ENCODE measurements around the gene MAP3K13.

Gene MAP3K13

DNA sequence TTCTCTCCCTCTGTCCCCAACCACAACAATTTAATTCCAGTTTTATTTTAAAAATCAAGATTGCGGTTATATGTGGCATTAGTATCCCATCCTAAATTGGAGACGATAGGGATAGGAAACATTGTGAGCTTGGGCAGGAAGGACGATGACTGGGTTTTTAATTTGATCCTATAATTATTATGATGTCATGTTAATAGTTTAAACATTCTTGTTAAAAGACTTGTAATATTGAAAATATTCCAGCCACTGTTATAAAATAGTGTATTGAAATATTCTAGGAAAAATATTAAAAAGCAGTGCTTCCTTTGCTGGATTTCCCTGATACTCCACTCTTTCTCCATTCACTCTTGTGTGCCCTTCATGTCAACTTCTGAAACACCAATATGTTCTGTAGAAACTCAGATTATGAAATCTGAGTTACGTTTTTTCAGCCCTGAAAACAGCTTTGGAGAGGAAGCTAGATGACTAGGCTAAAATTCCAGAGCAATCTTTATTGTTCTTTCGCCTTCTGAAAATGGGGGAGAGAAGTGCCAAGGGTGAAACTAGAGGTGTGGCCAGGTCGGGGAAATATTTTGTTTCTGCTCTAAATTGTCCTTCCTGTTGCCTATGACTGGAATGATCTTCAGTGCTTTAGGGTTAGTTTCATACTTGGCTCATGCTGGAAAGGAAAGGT, 46.1 kb upstream of the MAP3K13 start:
- Histone ChIP-seq H3K9ac (ENCODE audit: low read length) (no peak overlapping the region), H3K79me2 (ENCODE audit: insufficient read depth, low read length) (no peaks in the 10 kb centered on the region), H3F3A (ENCODE audit: insufficient read depth, low read length) (no peaks in the 10 kb centered on the region), H3K4me1 (ENCODE audit: insufficient read depth, low read length, severe bottlenecking) (no peaks in the 10 kb centered on the region), H3K4me3 (ENCODE audit: low read depth, low read length, poor library complexity, severe bottlenecking) (no peak overlapping the region), H3K27ac (ENCODE audit: low read depth, low read length, poor library complexity, severe bottlenecking) (no peak overlapping the region), H3K4me2 (ENCODE audit: low read length) (no peak overlapping the region), H4K20me1 (ENCODE audit: insufficient read depth, low read length) (no peaks in the 10 kb centered on the region), H3K9me2 (ENCODE audit: low read depth, low read length) (no peaks in the 10 kb centered on the region), H3K27me3 (ENCODE audit: insufficient read depth, low read length) (0 out of 2 replicates have a peak, but pooled peaks cover 3% of the 10 kb centered on the region), H3K36me3 (ENCODE audit: insufficient read depth, low read length) (no peaks in the 10 kb centered on the region), H3K9me3 (ENCODE audit: low read length) (no peaks in the 10 kb centered on the region), H2AFZ (ENCODE audit: low read length) (no peak overlapping the region)
- TF ChIP-seq, protein P1, sequence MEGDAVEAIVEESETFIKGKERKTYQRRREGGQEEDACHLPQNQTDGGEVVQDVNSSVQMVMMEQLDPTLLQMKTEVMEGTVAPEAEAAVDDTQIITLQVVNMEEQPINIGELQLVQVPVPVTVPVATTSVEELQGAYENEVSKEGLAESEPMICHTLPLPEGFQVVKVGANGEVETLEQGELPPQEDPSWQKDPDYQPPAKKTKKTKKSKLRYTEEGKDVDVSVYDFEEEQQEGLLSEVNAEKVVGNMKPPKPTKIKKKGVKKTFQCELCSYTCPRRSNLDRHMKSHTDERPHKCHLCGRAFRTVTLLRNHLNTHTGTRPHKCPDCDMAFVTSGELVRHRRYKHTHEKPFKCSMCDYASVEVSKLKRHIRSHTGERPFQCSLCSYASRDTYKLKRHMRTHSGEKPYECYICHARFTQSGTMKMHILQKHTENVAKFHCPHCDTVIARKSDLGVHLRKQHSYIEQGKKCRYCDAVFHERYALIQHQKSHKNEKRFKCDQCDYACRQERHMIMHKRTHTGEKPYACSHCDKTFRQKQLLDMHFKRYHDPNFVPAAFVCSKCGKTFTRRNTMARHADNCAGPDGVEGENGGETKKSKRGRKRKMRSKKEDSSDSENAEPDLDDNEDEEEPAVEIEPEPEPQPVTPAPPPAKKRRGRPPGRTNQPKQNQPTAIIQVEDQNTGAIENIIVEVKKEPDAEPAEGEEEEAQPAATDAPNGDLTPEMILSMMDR (IDR thresholded peaks at IDR 0.05; ENCODE audit: low read length), result no peak

DNA sequence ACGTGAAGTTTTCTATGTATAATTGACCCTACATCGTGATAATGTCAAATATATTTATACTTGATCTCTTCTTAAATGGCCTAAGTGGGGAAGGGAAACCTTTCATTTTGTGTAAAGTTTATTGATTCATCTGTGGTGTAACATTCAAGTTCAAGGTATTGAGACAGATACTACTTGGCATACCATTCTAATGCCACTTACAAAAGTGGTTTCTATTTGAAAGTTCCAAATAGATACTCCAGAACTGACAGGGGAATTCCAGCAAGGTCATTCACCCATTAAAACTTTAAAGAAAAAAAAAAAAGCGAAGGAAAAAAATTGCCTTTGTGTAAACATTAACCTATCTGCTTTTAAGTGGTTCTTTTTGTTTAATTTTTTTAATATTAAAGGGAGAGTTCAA, 45.3 kb upstream of the MAP3K13 start:
- Histone ChIP-seq H3K36me3 (ENCODE audit: insufficient read depth, low read length) (no peaks in the 10 kb centered on the region), H3K79me2 (ENCODE audit: insufficient read depth, low read length) (no peaks in the 10 kb centered on the region), H3K9ac (ENCODE audit: low read length) (no peak overlapping the region), H3K4me1 (ENCODE audit: insufficient read depth, low read length, severe bottlenecking) (no peaks in the 10 kb centered on the region), H3K27ac (ENCODE audit: low read depth, low read length, poor library complexity, severe bottlenecking) (no peak overlapping the region), H3K4me2 (ENCODE audit: low read length) (no peak overlapping the region), H3K27me3 (ENCODE audit: insufficient read depth, low read length) (no peaks in the 10 kb centered on the region), H3K9me3 (ENCODE audit: low read length) (no peaks in the 10 kb centered on the region), H4K20me1 (ENCODE audit: insufficient read depth, low read length) (no peaks in the 10 kb centered on the region), H3K4me3 (ENCODE audit: low read depth, low read length, poor library complexity, severe bottlenecking) (no peak overlapping the region), H3F3A (ENCODE audit: insufficient read depth, low read length) (no peaks in the 10 kb centered on the region), H3K9me2 (ENCODE audit: low read depth, low read length) (no peaks in the 10 kb centered on the region), H2AFZ (ENCODE audit: low read length) (no peak overlapping the region)
- TF ChIP-seq EZH2 (IDR thresholded peaks at IDR 0.05; ENCODE audit: borderline replicate concordance, low read length), result no peak
- TF ChIP-seq, protein P1 (IDR thresholded peaks at IDR 0.05; ENCODE audit: low read length), result no peak

DNA sequence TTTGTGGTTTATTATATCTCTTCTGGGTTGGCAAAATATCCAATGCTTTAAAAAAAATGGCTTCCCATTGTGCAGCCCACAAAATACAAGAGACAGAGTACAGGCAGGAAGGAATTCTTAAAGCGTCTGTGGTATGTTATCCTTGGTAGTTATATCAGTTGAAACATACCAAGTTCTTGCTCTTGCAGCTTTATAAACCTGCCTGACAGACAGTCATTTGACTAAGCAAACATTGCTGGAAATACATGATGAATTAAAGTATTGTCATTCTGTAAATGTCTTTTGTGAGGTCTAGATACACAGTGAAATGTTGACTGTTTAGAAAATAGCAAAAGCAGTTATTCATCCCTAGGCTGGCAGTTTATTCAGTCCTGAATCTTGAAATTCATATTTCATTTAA, 44.8 kb upstream of the MAP3K13 start:
- no peak overlapping the region for H3K9ac ChIP-seq (ENCODE audit: low read length)
- no peak overlapping the region for H3K4me3 ChIP-seq (ENCODE audit: low read depth, low read length, poor library complexity, severe bottlenecking)
- H3F3A ChIP-seq (ENCODE audit: insufficient read depth, low read length), result no peaks in the 10 kb centered on the region
- H3K4me1 ChIP-seq (ENCODE audit: insufficient read depth, low read length, severe bottlenecking), result no peaks in the 10 kb centered on the region
- H3K36me3 ChIP-seq (ENCODE audit: insufficient read depth, low read length), result no peaks in the 10 kb centered on the region
- no peaks in the 10 kb centered on the region for H3K9me3 ChIP-seq (ENCODE audit: low read length)
- H3K4me2 ChIP-seq (ENCODE audit: low read length), result no peak overlapping the region
- no peaks in the 10 kb centered on the region for H4K20me1 ChIP-seq (ENCODE audit: insufficient read depth, low read length)
- no peaks in the 10 kb centered on the region for H3K79me2 ChIP-seq (ENCODE audit: insufficient read depth, low read length)
- H3K27ac ChIP-seq (ENCODE audit: low read depth, low read length, poor library complexity, severe bottlenecking), result no peak overlapping the region
- no peak overlapping the region for H2AFZ ChIP-seq (ENCODE audit: low read length)
- TF ChIP-seq EZH2 (IDR thresholded peaks at IDR 0.05; ENCODE audit: borderline replicate concordance, low read length), result no peak
- TF ChIP-seq, protein P1 (IDR thresholded peaks at IDR 0.05; ENCODE audit: low read length), result no peak
- no peaks in the 10 kb centered on the region for H3K9me2 ChIP-seq (ENCODE audit: low read depth, low read length)
- no peaks in the 10 kb centered on the region for H3K27me3 ChIP-seq (ENCODE audit: insufficient read depth, low read length)
